ENCODE results near the gene AGFG2.

GRCh38 chr7:100515072-100515532, 23.9 kb upstream of the AGFG2 start:
- TF ChIP-seq, protein P1, sequence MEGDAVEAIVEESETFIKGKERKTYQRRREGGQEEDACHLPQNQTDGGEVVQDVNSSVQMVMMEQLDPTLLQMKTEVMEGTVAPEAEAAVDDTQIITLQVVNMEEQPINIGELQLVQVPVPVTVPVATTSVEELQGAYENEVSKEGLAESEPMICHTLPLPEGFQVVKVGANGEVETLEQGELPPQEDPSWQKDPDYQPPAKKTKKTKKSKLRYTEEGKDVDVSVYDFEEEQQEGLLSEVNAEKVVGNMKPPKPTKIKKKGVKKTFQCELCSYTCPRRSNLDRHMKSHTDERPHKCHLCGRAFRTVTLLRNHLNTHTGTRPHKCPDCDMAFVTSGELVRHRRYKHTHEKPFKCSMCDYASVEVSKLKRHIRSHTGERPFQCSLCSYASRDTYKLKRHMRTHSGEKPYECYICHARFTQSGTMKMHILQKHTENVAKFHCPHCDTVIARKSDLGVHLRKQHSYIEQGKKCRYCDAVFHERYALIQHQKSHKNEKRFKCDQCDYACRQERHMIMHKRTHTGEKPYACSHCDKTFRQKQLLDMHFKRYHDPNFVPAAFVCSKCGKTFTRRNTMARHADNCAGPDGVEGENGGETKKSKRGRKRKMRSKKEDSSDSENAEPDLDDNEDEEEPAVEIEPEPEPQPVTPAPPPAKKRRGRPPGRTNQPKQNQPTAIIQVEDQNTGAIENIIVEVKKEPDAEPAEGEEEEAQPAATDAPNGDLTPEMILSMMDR (conservative IDR thresholded peaks at IDR 0.05), result no peak
- TF ChIP-seq EZH2 (IDR thresholded peaks at IDR 0.05; ENCODE audit: low read depth), result no peak
